ENCODE data around the gene GATA5.

- no peak for TF ChIP-seq CTCF (IDR thresholded peaks at IDR 0.05)
- TF ChIP-seq POLR2AphosphoS5 (IDR thresholded peaks at IDR 0.05) = no peak
- no peak for TF ChIP-seq POLR2A (IDR thresholded peaks at IDR 0.05)
Observed at GRCh38 chr20:62511915-62512610, 36.3 kb upstream of the GATA5 start.
